Measurements from ENCODE around the gene PRKG1.

PRKG1 gene

DNA sequence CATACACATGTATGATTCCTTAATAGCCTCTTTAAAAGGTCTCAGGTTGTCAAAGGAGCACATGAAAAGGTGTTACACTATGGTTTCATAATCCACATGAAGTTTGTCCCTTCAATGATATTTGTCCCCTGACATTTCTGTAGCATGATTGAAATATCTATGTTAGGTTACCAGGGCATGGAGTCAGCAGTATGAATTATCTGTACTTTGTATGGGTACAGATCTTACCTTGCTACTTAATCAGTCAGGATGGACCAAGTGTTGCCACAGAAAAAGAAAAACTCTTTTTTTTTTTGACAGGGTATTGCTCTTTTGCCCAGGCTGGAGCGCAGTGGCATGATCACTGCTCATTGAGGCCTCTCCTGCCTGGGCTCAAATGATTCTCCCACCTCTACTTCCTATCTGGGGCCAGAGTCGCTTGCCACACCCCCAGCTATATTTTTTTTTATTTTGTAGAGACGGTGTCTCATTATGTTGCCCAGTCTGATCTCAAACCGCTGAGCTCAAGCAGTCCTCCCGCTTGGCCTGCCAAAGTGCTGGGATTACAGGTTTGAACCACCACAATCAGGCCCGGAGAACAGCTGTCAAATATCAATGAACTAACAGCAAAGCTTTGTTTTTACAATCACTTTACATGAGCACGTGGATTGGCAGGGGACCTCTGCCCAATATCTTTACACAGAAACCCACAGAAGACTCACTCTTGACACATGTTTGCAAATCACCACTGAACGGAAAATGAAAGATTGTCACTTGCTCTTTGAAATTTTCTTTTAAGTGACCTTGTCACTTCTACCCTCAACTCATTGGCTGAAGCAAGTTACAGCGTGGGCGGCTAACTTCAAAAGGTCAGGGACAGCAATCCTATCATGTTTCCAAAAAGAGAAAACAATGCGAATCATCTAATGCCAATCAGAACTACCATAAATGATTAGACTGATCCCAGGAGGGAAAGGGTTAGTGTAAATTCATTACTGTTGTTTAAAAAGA lies 140.2 kb downstream of the PRKG1 start:
- Histone ChIP-seq H3K36me3 (replicated peaks in 1 of 2; ENCODE audit: control insufficient read depth in 2 of 2, insufficient read depth in 2 of 2, low read length in 2 of 2) (no peaks in the 10 kb centered on the region), H3K27ac (replicated peaks; ENCODE audit: low read length) (no peak overlapping the region)

DNA sequence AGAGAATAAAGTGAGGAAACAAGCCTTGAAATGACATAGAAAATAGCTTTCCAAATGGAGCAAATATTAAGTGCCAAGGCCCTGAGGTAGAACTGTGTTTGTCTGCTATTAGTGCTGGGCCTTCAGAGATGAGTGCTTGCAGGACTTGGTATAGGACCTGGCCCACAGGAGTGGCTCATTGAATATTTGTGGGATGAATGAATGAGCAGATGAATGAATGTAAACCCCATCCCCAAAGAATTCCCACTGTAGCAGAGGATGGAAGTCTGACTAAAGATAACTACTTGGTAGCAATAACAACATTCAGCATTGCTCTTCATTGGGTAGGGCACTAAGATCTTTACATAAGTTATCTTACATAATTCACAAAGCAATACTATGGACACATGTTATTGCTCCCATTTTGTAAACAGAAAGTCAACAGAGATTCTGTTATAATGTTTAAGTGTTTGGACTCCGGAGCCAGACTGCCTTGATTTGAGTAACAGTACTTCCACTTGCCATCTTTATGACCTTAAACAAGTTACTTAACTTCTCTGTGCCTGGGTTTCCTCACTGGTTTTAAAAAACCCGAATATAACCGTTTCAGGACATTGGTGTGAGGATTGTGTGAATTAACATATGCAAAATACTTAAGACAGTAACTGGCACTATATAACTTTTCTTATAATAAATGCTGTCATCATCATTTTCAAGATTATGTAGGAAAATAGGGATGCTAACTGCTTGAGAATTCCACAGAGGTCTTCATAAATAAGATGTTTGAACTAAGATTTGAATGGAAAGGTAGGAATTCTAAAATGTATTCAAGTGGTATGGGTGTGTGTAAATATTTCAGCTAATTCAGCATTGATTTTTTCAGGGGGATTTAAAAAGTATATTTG lies 141.9 kb downstream of the PRKG1 start:
- no peak overlapping the region for H2BK12ac ChIP-seq (ENCODE audit: low read length)
- H3K23ac ChIP-seq (ENCODE audit: low read depth, low read length, poor library complexity): no peak overlapping the region
- H2AK5ac ChIP-seq (ENCODE audit: low read depth, low read length): no peak overlapping the region
- no peaks in the 10 kb centered on the region for H3K27me3 ChIP-seq (ENCODE audit: control insufficient read depth in 3 of 3, insufficient read depth in 3 of 3, low read depth in 1 of 3, low read length in 3 of 3)
- no peak overlapping the region for H3K18ac ChIP-seq (ENCODE audit: low read length)
- no peak overlapping the region for H2AFZ ChIP-seq (ENCODE audit: low read length)
- H3K4ac ChIP-seq (ENCODE audit: low read length): no peak overlapping the region
- no peak overlapping the region for H4K8ac ChIP-seq (ENCODE audit: low read depth, low read length)
- H3K4me1 ChIP-seq (ENCODE audit: control insufficient read depth in 2 of 2, insufficient read depth in 1 of 2, low read depth in 1 of 2, low read length in 2 of 2): peaks cover 2 to 3% of the 10 kb centered on the region in 2 donors
- H3K9ac ChIP-seq (ENCODE audit: low read depth, low read length, poor library complexity): no peak overlapping the region
- H4K91ac ChIP-seq (ENCODE audit: low read depth, low read length, poor library complexity): no peak overlapping the region
- no CpG with 5 or more reads among the region's 3 CpGs for WGBS, 2 donors (ENCODE audit: extremely low coverage in 2 of 2, insufficient read length in 2 of 2, insufficient replicate concordance in 1 of 2)
- no peak overlapping the region for H3K14ac ChIP-seq (ENCODE audit: low read length)
- H2BK120ac ChIP-seq (ENCODE audit: low read depth, low read length): no peak overlapping the region
- H3K36me3 ChIP-seq (replicated peaks in 1 of 2; ENCODE audit: control insufficient read depth in 2 of 2, insufficient read depth in 2 of 2, low read length in 2 of 2): no peaks in the 10 kb centered on the region
- no peak overlapping the region for H3K27ac ChIP-seq (replicated peaks; ENCODE audit: low read length)
- H3K4me2 ChIP-seq (ENCODE audit: insufficient read depth, low read length, poor library complexity, severe bottlenecking): no peak overlapping the region
- no peak for DNase-seq (ENCODE audit: low spot score)
- no peaks in the 10 kb centered on the region for H3K79me1 ChIP-seq (ENCODE audit: low read depth, low read length)
- no peak overlapping the region for H2BK5ac ChIP-seq (ENCODE audit: low read length)
- no peak overlapping the region for H3K4me3 ChIP-seq (ENCODE audit: low read length in 2 of 2)
- no peaks in the 10 kb centered on the region for H3K9me3 ChIP-seq (replicated peaks in 1 of 2; ENCODE audit: control insufficient read depth in 2 of 2, insufficient read depth in 1 of 2, low read depth in 1 of 2, low read length in 2 of 2)
- no peak overlapping the region for H2BK15ac ChIP-seq (ENCODE audit: low read length)

More for the DNA sequence above, 140.2 kb downstream of the PRKG1 start:
- H3K27me3 ChIP-seq (ENCODE audit: control insufficient read depth in 3 of 3, insufficient read depth in 3 of 3, low read depth in 1 of 3, low read length in 3 of 3): no peaks in the 10 kb centered on the region
- H3K4me3 ChIP-seq (ENCODE audit: low read length in 2 of 2): no peak overlapping the region
- no peak overlapping the region for H2BK120ac ChIP-seq (ENCODE audit: low read depth, low read length)
- no peak overlapping the region for H2BK5ac ChIP-seq (ENCODE audit: low read length)
- no peak overlapping the region for H2BK12ac ChIP-seq (ENCODE audit: low read length)
- no peak overlapping the region for H3K9ac ChIP-seq (ENCODE audit: low read depth, low read length, poor library complexity)
- peaks cover 2 to 3% of the 10 kb centered on the region in 2 donors for H3K4me1 ChIP-seq (ENCODE audit: control insufficient read depth in 2 of 2, insufficient read depth in 1 of 2, low read depth in 1 of 2, low read length in 2 of 2)
- H4K91ac ChIP-seq (ENCODE audit: low read depth, low read length, poor library complexity): no peak overlapping the region
- DNase-seq (ENCODE audit: low spot score): no peak
- peak overlapping the region; percentile 56 for H2AFZ ChIP-seq (ENCODE audit: low read length)
- H3K79me1 ChIP-seq (ENCODE audit: low read depth, low read length): no peaks in the 10 kb centered on the region
- H2AK5ac ChIP-seq (ENCODE audit: low read depth, low read length): no peak overlapping the region
- H3K23ac ChIP-seq (ENCODE audit: low read depth, low read length, poor library complexity): no peak overlapping the region
- no peak overlapping the region for H4K8ac ChIP-seq (ENCODE audit: low read depth, low read length)
- H3K14ac ChIP-seq (ENCODE audit: low read length): no peak overlapping the region
- H3K4ac ChIP-seq (ENCODE audit: low read length): no peak overlapping the region
- H3K18ac ChIP-seq (ENCODE audit: low read length): no peak overlapping the region
- H2BK15ac ChIP-seq (ENCODE audit: low read length): no peak overlapping the region
- H3K4me2 ChIP-seq (ENCODE audit: insufficient read depth, low read length, poor library complexity, severe bottlenecking): no peak overlapping the region
- H3K9me3 ChIP-seq (replicated peaks in 1 of 2; ENCODE audit: control insufficient read depth in 2 of 2, insufficient read depth in 1 of 2, low read depth in 1 of 2, low read length in 2 of 2): no peaks in the 10 kb centered on the region
- WGBS, 2 donors (ENCODE audit: extremely low coverage in 2 of 2, insufficient read length in 2 of 2, insufficient replicate concordance in 1 of 2): no CpG with 5 or more reads among the region's 11 CpGs

DNA sequence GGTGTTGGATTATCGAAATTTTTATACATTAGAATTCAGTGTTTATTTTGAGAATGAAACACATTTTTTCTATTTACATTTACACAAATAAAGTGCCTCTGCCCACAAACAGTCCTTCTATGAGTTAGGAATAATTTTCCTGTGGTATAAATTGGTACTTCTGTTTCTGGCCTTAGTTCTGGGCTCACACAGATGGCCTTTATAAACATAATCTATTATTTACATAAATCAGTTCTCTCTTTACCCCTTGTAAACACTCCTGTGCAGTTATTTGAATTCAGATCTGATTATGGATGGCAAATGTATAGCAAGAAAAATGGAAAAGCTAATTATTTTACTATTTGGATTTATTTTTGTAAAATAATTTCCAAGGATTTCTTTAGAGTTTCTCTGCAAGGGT lies 143.2 kb downstream of the PRKG1 start:
- Histone ChIP-seq H3K9me3 (replicated peaks in 1 of 2; ENCODE audit: control insufficient read depth in 2 of 2, insufficient read depth in 1 of 2, low read depth in 1 of 2, low read length in 2 of 2) (no peaks in the 10 kb centered on the region), H3K4ac (ENCODE audit: low read length) (no peak overlapping the region), H2BK15ac (ENCODE audit: low read length) (no peak overlapping the region), H3K4me3 (ENCODE audit: low read length in 2 of 2) (no peak overlapping the region), H2BK12ac (ENCODE audit: low read length) (no peak overlapping the region), H4K8ac (ENCODE audit: low read depth, low read length) (no peak overlapping the region), H3K4me2 (ENCODE audit: insufficient read depth, low read length, poor library complexity, severe bottlenecking) (no peak overlapping the region), H3K27me3 (ENCODE audit: control insufficient read depth in 3 of 3, insufficient read depth in 3 of 3, low read depth in 1 of 3, low read length in 3 of 3) (no peaks in the 10 kb centered on the region), H2AFZ (ENCODE audit: low read length) (no peak overlapping the region), H3K23ac (ENCODE audit: low read depth, low read length, poor library complexity) (no peak overlapping the region), H3K27ac (replicated peaks; ENCODE audit: low read length) (no peak overlapping the region), H3K36me3 (replicated peaks in 1 of 2; ENCODE audit: control insufficient read depth in 2 of 2, insufficient read depth in 2 of 2, low read length in 2 of 2) (no peaks in the 10 kb centered on the region), H3K4me1 (ENCODE audit: control insufficient read depth in 2 of 2, insufficient read depth in 1 of 2, low read depth in 1 of 2, low read length in 2 of 2) (peaks cover 2 to 3% of the 10 kb centered on the region in 2 donors), H3K18ac (ENCODE audit: low read length) (no peak overlapping the region), H3K14ac (ENCODE audit: low read length) (no peak overlapping the region), H3K79me1 (ENCODE audit: low read depth, low read length) (no peaks in the 10 kb centered on the region), H2BK120ac (ENCODE audit: low read depth, low read length) (no peak overlapping the region), H2AK5ac (ENCODE audit: low read depth, low read length) (no peak overlapping the region), H4K91ac (ENCODE audit: low read depth, low read length, poor library complexity) (no peak overlapping the region), H2BK5ac (ENCODE audit: low read length) (no peak overlapping the region), H3K9ac (ENCODE audit: low read depth, low read length, poor library complexity) (no peak overlapping the region)
- 100% methylated on average over 1 of the region's 1 CpG; no CpG with 5 or more reads in 1 of the 2 donors for WGBS, 2 donors (ENCODE audit: extremely low coverage in 2 of 2, insufficient read length in 2 of 2, insufficient replicate concordance in 1 of 2)
- no peak for DNase-seq (ENCODE audit: low spot score)
